UCSD-AML1 (cell line): ENCODE results near the gene IGSF10.
"Not testable (repeated sequence)": the region's sequence is repeated elsewhere in the genome, so short reads cannot be mapped to it uniquely, and the experiment has no call there.

Source experiments
- DNase-seq: peaks from one replicate; lab custom pipeline; 2025; ENCODE audit not compliant: unreplicated experiment; lab: John Stamatoyannopoulos, UW

Gene IGSF10

GRCh38 chr3:151460774-151461450 lies at the start of gene IGSF10:
IGSF10 (minus strand) TSS chr3:151461061; CDS start chr3:151458709, 2,352 bp downstream.
- DNase-seq, result no peak

GRCh38 chr3:151509468-151510135 lies 48.7 kb upstream of the IGSF10 start:
- DNase-seq, result not testable (repeated sequence)

- DNase-seq, result no peak
Observed at GRCh38 chr3:151504606-151505005, 43.7 kb upstream of the IGSF10 start.

GRCh38 chr3:151503074-151503473 lies 42.2 kb upstream of the IGSF10 start:
- DNase-seq, result no peak

GRCh38 chr3:151501923-151502632 lies 41.2 kb upstream of the IGSF10 start:
- no peak for DNase-seq

- DNase-seq, result no peak
Observed at GRCh38 chr3:151501171-151501922, 40.5 kb upstream of the IGSF10 start.

GRCh38 chr3:151499168-151499567 lies 38.3 kb upstream of the IGSF10 start:
- DNase-seq, result no peak

GRCh38 chr3:151491525-151491924 lies 30.7 kb upstream of the IGSF10 start:
- no peak for DNase-seq

- DNase-seq, result not testable (repeated sequence)
Observed at GRCh38 chr3:151487833-151488232, 27.0 kb upstream of the IGSF10 start.

GRCh38 chr3:151483961-151484520 lies 23.2 kb upstream of the IGSF10 start:
- DNase-seq, result no peak

- no peak for DNase-seq
Observed at GRCh38 chr3:151483488-151483887, 22.6 kb upstream of the IGSF10 start.

GRCh38 chr3:151480492-151480891 lies 19.6 kb upstream of the IGSF10 start:
- DNase-seq, result no peak

- no peak for DNase-seq
Observed at GRCh38 chr3:151479452-151479851, 18.6 kb upstream of the IGSF10 start.

- no peak for DNase-seq
Observed at GRCh38 chr3:151478335-151478697, 17.5 kb upstream of the IGSF10 start.

GRCh38 chr3:151477591-151478334 lies 16.9 kb upstream of the IGSF10 start:
- DNase-seq, result no peak

GRCh38 chr3:151476344-151477018 lies 15.6 kb upstream of the IGSF10 start:
- DNase-seq, result peak; percentile 21

- no peak for DNase-seq
Observed at GRCh38 chr3:151468284-151468917, 7.5 kb upstream of the IGSF10 start.

- DNase-seq, result no peak
Observed at GRCh38 chr3:151467069-151467468, 6.2 kb upstream of the IGSF10 start.

- no peak for DNase-seq
Observed at GRCh38 chr3:151462991-151463390, 2.1 kb upstream of the IGSF10 start.
